ENCODE data around the gene KIAA1217.

DNA sequence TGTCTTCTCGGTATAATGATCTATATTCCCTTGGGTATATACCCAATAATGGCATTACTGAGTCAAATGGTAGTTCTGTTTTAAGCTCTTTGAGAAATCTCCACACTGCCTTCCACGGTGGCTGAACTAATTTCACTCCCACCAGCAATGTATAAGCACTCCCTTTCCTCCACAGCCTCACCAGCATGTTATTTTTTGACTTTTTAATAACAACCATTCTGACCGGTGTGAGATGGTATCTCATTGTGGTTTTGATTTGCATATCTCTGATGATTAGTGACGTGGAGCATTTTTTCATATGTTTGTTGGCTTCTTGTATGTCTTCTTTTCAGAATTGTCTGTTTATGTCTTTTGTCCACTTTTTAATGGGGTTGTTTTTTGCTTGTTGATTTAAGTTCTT, 33.6 kb downstream of the KIAA1217 start:
- TF ChIP-seq, protein P1, sequence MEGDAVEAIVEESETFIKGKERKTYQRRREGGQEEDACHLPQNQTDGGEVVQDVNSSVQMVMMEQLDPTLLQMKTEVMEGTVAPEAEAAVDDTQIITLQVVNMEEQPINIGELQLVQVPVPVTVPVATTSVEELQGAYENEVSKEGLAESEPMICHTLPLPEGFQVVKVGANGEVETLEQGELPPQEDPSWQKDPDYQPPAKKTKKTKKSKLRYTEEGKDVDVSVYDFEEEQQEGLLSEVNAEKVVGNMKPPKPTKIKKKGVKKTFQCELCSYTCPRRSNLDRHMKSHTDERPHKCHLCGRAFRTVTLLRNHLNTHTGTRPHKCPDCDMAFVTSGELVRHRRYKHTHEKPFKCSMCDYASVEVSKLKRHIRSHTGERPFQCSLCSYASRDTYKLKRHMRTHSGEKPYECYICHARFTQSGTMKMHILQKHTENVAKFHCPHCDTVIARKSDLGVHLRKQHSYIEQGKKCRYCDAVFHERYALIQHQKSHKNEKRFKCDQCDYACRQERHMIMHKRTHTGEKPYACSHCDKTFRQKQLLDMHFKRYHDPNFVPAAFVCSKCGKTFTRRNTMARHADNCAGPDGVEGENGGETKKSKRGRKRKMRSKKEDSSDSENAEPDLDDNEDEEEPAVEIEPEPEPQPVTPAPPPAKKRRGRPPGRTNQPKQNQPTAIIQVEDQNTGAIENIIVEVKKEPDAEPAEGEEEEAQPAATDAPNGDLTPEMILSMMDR (IDR thresholded peaks at IDR 0.05) = no peak
- TF ChIP-seq POLR2A (IDR thresholded peaks at IDR 0.05) = no peak
